HepG2 (cell line): Measurements from ENCODE around the gene CAMK2A.

Experiments used
- GABPA ChIP-seq, 2 experiments: IDR thresholded peaks; 2 replicates each; pipeline ENCODE4 v1.6.1; 2011 to 2016; ENCODE audit warnings: low read depth in 2 of 2, low read length in 1 of 2, missing biosample characterization in 1 of 2, missing genetic modification characterization in 1 of 2
- MAZ ChIP-seq, 2 experiments: sonication (generic) in 1 of 2; formaldehyde crosslinking in 1 of 2; IDR thresholded peaks; 2 replicates each; pipeline versions ENCODE4 v1.5.0 to v1.6.1; 2012 to 2020; ENCODE audit warnings: low read depth in 2 of 2, mild to moderate bottlenecking in 2 of 2, borderline replicate concordance in 1 of 2, improper control_type of control experiment in 1 of 2, low read length in 1 of 2, missing genetic modification reagents in 1 of 2, moderate library complexity in 1 of 2
- MEIS2 ChIP-seq: sonication (generic); formaldehyde crosslinking; IDR thresholded peaks from 2 replicates; pipeline ENCODE4 v1.9.0; 2021; ENCODE audit warnings: mild to moderate bottlenecking, missing genetic modification reagents
- POLR2AphosphoS5 ChIP-seq: IDR thresholded peaks from 2 replicates; pipeline ENCODE4 v1.6.1; 2012; ENCODE audit warnings: low read depth, low read length
- SPEN ChIP-seq: sonication (generic); formaldehyde crosslinking; IDR thresholded peaks from 2 replicates; pipeline ENCODE4 v1.5.1; 2020; ENCODE audit warnings: low read depth, mild to moderate bottlenecking, missing genetic modification reagents
- ZFP82 ChIP-seq: sonication (generic); formaldehyde crosslinking; IDR thresholded peaks from 2 replicates; pipeline ENCODE4 v1.5.1; 2020; ENCODE audit warnings: mild to moderate bottlenecking, missing genetic modification reagents, borderline replicate concordance
- ZNF24 ChIP-seq: fragments of 450-650 bp; IDR thresholded peaks from 2 replicates; pipeline ENCODE4 v1.6.1; 2017; ENCODE audit warnings: antibody characterized with exemption, mild to moderate bottlenecking
- TF ChIP-seq, protein P1 (sequence below): IDR thresholded peaks from 2 replicates; pipeline ENCODE4 v1.6.1; 2012; ENCODE audit warnings: inconsistent platforms
- TF ChIP-seq, protein P2 (sequence below): IDR thresholded peaks from 2 replicates; pipeline ENCODE4 v1.6.1; 2016; ENCODE audit warnings: low read depth, missing genetic modification reagents, missing compliant biosample characterization
- TF ChIP-seq, protein P3 (sequence below): sonication (generic); formaldehyde crosslinking; IDR thresholded peaks from 2 replicates; pipeline ENCODE4 v1.4.0; 2020; ENCODE audit warnings: missing genetic modification reagents
- TF ChIP-seq, protein P4 (sequence below): sonication (generic); formaldehyde crosslinking; IDR thresholded peaks from 2 replicates; pipeline ENCODE4 v1.9.0; 2022; ENCODE audit warnings: low read depth, missing genetic modification reagents

DNA sequence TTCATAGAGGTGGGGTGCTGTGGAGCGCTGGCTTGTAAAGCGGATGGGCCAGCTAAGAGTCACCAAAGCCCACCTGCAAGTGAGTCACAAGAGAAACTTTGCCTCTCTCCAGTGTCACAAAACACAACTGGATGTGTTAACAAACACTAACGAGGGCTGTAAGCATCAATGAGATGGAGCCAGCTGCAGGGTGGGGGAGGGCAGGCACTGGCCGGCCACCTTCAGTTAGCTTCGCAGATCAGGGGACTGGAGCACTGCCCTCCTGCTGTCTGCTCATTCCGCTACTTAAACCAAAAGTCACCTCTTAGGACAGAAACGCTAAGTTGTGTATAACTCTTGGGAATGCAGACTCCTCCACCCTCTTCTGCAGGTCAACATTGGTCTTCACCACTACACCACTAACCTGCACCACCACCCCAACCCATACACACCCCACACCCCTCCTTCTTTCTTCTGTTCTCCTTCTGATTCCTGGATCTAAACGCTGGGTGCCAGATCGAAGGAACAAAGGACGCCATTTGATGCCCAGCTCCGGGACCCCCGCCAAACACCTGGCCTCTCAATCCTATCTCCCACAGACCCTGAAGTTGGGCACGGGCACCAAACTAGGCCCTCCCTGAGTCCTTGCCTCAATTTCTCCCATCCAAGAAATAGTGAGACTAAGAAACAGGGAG is 11.1 kb upstream of the CAMK2A start:
- TF ChIP-seq, protein P1, sequence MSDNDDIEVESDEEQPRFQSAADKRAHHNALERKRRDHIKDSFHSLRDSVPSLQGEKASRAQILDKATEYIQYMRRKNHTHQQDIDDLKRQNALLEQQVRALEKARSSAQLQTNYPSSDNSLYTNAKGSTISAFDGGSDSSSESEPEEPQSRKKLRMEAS: no peak
- TF ChIP-seq MEIS2 (CRISPR knock-in tag) (no peak), ZNF24 (no peak), SPEN (CRISPR knock-in tag) (no peak), ZFP82 (CRISPR knock-in tag) (no peak), GABPA (IDR thresholded peaks at IDR 0.05; ENCODE audit: low read depth, low read length) (no peak), GABPA (CRISPR knock-in tag; IDR thresholded peaks at IDR 0.05; ENCODE audit: low read depth) (no peak), POLR2AphosphoS5 (no peak), MAZ (IDR thresholded peaks at IDR 0.05; ENCODE audit: borderline replicate concordance, low read depth, low read length) (no peak), MAZ (CRISPR knock-in tag; IDR thresholded peaks at IDR 0.05; ENCODE audit: low read depth) (no peak)
- TF ChIP-seq, protein P2, sequence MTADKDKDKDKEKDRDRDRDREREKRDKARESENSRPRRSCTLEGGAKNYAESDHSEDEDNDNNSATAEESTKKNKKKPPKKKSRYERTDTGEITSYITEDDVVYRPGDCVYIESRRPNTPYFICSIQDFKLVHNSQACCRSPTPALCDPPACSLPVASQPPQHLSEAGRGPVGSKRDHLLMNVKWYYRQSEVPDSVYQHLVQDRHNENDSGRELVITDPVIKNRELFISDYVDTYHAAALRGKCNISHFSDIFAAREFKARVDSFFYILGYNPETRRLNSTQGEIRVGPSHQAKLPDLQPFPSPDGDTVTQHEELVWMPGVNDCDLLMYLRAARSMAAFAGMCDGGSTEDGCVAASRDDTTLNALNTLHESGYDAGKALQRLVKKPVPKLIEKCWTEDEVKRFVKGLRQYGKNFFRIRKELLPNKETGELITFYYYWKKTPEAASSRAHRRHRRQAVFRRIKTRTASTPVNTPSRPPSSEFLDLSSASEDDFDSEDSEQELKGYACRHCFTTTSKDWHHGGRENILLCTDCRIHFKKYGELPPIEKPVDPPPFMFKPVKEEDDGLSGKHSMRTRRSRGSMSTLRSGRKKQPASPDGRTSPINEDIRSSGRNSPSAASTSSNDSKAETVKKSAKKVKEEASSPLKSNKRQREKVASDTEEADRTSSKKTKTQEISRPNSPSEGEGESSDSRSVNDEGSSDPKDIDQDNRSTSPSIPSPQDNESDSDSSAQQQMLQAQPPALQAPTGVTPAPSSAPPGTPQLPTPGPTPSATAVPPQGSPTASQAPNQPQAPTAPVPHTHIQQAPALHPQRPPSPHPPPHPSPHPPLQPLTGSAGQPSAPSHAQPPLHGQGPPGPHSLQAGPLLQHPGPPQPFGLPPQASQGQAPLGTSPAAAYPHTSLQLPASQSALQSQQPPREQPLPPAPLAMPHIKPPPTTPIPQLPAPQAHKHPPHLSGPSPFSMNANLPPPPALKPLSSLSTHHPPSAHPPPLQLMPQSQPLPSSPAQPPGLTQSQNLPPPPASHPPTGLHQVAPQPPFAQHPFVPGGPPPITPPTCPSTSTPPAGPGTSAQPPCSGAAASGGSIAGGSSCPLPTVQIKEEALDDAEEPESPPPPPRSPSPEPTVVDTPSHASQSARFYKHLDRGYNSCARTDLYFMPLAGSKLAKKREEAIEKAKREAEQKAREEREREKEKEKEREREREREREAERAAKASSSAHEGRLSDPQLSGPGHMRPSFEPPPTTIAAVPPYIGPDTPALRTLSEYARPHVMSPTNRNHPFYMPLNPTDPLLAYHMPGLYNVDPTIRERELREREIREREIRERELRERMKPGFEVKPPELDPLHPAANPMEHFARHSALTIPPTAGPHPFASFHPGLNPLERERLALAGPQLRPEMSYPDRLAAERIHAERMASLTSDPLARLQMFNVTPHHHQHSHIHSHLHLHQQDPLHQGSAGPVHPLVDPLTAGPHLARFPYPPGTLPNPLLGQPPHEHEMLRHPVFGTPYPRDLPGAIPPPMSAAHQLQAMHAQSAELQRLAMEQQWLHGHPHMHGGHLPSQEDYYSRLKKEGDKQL (CRISPR knock-in tag): no peak
- TF ChIP-seq, protein P3, sequence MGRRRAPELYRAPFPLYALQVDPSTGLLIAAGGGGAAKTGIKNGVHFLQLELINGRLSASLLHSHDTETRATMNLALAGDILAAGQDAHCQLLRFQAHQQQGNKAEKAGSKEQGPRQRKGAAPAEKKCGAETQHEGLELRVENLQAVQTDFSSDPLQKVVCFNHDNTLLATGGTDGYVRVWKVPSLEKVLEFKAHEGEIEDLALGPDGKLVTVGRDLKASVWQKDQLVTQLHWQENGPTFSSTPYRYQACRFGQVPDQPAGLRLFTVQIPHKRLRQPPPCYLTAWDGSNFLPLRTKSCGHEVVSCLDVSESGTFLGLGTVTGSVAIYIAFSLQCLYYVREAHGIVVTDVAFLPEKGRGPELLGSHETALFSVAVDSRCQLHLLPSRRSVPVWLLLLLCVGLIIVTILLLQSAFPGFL (CRISPR knock-in tag): no peak
- TF ChIP-seq, protein P4, sequence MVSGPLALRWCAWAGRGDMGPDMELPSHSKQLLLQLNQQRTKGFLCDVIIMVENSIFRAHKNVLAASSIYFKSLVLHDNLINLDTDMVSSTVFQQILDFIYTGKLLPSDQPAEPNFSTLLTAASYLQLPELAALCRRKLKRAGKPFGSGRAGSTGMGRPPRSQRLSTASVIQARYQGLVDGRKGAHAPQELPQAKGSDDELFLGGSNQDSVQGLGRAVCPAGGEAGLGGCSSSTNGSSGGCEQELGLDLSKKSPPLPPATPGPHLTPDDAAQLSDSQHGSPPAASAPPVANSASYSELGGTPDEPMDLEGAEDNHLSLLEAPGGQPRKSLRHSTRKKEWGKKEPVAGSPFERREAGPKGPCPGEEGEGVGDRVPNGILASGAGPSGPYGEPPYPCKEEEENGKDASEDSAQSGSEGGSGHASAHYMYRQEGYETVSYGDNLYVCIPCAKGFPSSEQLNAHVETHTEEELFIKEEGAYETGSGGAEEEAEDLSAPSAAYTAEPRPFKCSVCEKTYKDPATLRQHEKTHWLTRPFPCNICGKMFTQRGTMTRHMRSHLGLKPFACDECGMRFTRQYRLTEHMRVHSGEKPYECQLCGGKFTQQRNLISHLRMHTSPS (CRISPR knock-in tag): no peak
